Measurements from ENCODE around the gene SF3B3. TPM values are rescaled to one million over a fixed set of nuclear protein-coding genes. Genes with fewer than 3 reads are reported as not detected.

SF3B3 gene
- polyA plus RNA-seq, 1 donor (not counting 4 experiments of a cell fraction or from before 2014, with no cell fraction given): 142 TPM

DNA sequence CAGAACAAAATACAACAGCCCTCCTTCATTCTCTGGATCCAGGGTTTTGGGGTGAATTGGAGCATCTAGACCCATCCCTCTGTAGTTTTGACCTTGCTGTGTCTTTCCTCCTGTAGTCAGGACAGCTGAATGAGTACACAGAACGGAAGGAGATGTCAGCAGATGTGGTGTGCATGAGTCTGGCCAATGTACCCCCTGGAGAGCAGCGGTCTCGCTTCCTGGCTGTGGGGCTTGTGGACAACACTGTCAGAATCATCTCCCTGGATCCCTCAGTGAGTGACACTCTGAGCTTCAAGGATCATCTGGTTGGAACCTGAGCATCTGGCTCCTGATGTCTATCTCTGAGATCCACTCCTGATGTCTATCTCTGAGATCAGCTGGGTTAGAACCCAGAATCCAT is 32.4 kb downstream of the SF3B3 start:
- TF ChIP-seq, protein P1, sequence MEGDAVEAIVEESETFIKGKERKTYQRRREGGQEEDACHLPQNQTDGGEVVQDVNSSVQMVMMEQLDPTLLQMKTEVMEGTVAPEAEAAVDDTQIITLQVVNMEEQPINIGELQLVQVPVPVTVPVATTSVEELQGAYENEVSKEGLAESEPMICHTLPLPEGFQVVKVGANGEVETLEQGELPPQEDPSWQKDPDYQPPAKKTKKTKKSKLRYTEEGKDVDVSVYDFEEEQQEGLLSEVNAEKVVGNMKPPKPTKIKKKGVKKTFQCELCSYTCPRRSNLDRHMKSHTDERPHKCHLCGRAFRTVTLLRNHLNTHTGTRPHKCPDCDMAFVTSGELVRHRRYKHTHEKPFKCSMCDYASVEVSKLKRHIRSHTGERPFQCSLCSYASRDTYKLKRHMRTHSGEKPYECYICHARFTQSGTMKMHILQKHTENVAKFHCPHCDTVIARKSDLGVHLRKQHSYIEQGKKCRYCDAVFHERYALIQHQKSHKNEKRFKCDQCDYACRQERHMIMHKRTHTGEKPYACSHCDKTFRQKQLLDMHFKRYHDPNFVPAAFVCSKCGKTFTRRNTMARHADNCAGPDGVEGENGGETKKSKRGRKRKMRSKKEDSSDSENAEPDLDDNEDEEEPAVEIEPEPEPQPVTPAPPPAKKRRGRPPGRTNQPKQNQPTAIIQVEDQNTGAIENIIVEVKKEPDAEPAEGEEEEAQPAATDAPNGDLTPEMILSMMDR (optimal IDR thresholded peaks at IDR 0.05 in 1 of 3, IDR thresholded peaks at IDR 0.05 in 1 of 3, conservative IDR thresholded peaks at IDR 0.05 in 1 of 3; ENCODE audit: extremely low read depth in 1 of 3, insufficient read depth in 2 of 3, low read length in 3 of 3): no peak
- no peak for TF ChIP-seq EZH2 (IDR thresholded peaks at IDR 0.05; ENCODE audit: low read length)
- no peak overlapping the region for H3K9ac ChIP-seq (ENCODE audit: control insufficient read depth, extremely low read depth, insufficient read depth, low read length)
- H3K36me3 ChIP-seq (ENCODE audit: control insufficient read depth in 2 of 2, extremely low read depth in 1 of 2, insufficient read depth in 2 of 2, low read length in 2 of 2): peaks cover 40 to 63% of the 10 kb centered on the region in 2 experiments
- DNase-seq (ENCODE audit: low read depth, low spot score) (no peak), FAIRE-seq (no peak)
- no peaks in the 10 kb centered on the region for H3K27me3 ChIP-seq (ENCODE audit: control insufficient read depth, extremely low read depth, insufficient read depth, low read length)
- H3K9me3 ChIP-seq (ENCODE audit: control insufficient read depth, low read depth, low read length): no peaks in the 10 kb centered on the region
- H3K27ac ChIP-seq (ENCODE audit: control insufficient read depth, insufficient read depth, low read length): no peak overlapping the region
- H3K4me2 ChIP-seq (ENCODE audit: control insufficient read depth, extremely low read depth, insufficient read depth, low read depth, low read length): no peak overlapping the region
- peaks cover 25% of the 10 kb centered on the region for H3K79me2 ChIP-seq (ENCODE audit: control insufficient read depth, insufficient read depth, low read length)
- no peaks in the 10 kb centered on the region for H3K9me1 ChIP-seq (ENCODE audit: control insufficient read depth, extremely low read depth, insufficient read depth, low read length)
- no peak overlapping the region for H3K4me3 ChIP-seq (ENCODE audit: control insufficient read depth in 2 of 3, extremely low read depth in 1 of 3, insufficient read depth in 2 of 3, low read depth in 1 of 3, low read length in 3 of 3)
- H2AFZ ChIP-seq (ENCODE audit: control insufficient read depth, low read length): no peak overlapping the region
- H4K20me1 ChIP-seq (ENCODE audit: control insufficient read depth, extremely low read depth, insufficient read depth, low read length): peaks cover 2% of the 10 kb centered on the region
- peaks cover 4% of the 10 kb centered on the region for H3K4me1 ChIP-seq (ENCODE audit: control insufficient read depth, extremely low read depth, insufficient read depth, low read length)
- dilution Hi-C loops (cut with MboI; ENCODE audit: extremely low pct_ligation_motif_present, low sequenced_read_pairs): no loop called here

DNA sequence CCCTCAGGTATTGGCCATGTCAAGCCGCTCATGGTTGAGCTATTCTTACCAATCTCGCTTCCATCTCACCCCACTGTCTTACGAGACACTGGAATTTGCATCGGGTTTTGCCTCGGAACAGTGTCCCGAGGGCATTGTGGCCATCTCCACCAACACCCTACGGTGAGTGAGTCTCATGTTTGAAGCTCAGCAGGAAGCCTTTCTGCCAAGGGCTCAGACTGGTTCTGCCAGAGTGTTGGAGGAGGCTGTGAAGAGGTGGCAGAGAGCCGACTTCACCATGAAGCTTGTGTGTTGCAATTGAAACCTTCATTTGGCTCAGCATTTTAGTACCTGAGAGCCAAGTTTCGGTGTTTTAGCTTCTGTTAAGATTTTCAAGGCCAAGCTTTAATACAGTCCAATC is 38.0 kb downstream of the SF3B3 start:
- Histone ChIP-seq H3K9me3 (ENCODE audit: control insufficient read depth, low read depth, low read length) (no peaks in the 10 kb centered on the region), H3K9me1 (ENCODE audit: control insufficient read depth, extremely low read depth, insufficient read depth, low read length) (no peaks in the 10 kb centered on the region), H3K27me3 (ENCODE audit: control insufficient read depth, extremely low read depth, insufficient read depth, low read length) (no peaks in the 10 kb centered on the region), H3K4me3 (ENCODE audit: control insufficient read depth in 2 of 3, extremely low read depth in 1 of 3, insufficient read depth in 2 of 3, low read depth in 1 of 3, low read length in 3 of 3) (no peak overlapping the region), H3K36me3 (ENCODE audit: control insufficient read depth in 2 of 2, extremely low read depth in 1 of 2, insufficient read depth in 2 of 2, low read length in 2 of 2) (peaks cover 27 to 68% of the 10 kb centered on the region in 2 experiments), H4K20me1 (ENCODE audit: control insufficient read depth, extremely low read depth, insufficient read depth, low read length) (peaks cover 5% of the 10 kb centered on the region), H3K4me2 (ENCODE audit: control insufficient read depth, extremely low read depth, insufficient read depth, low read depth, low read length) (no peak overlapping the region), H3K9ac (ENCODE audit: control insufficient read depth, extremely low read depth, insufficient read depth, low read length) (no peak overlapping the region), H2AFZ (ENCODE audit: control insufficient read depth, low read length) (no peak overlapping the region), H3K27ac (ENCODE audit: control insufficient read depth, insufficient read depth, low read length) (peak overlapping the region; percentile 28), H3K4me1 (ENCODE audit: control insufficient read depth, extremely low read depth, insufficient read depth, low read length) (peaks cover 2% of the 10 kb centered on the region), H3K79me2 (ENCODE audit: control insufficient read depth, insufficient read depth, low read length) (peaks cover 6% of the 10 kb centered on the region)
- FAIRE-seq (no peak), DNase-seq (ENCODE audit: low read depth, low spot score) (no peak)
- TF ChIP-seq EZH2 (IDR thresholded peaks at IDR 0.05; ENCODE audit: low read length): no peak
- TF ChIP-seq, protein P1 (optimal IDR thresholded peaks at IDR 0.05 in 1 of 3, IDR thresholded peaks at IDR 0.05 in 1 of 3, conservative IDR thresholded peaks at IDR 0.05 in 1 of 3; ENCODE audit: extremely low read depth in 1 of 3, insufficient read depth in 2 of 3, low read length in 3 of 3): no peak
- dilution Hi-C loops (cut with MboI; ENCODE audit: extremely low pct_ligation_motif_present, low sequenced_read_pairs): no loop called here
